Skin of body (tissue), 2 donors: ENCODE results near the gene ZNF420. TPM values are rescaled to one million over a fixed set of nuclear protein-coding genes. Genes with fewer than 3 reads are reported as not detected.

Experiments
- DNase-seq: peaks from one replicate; lab custom pipeline; 2025; lab: John Stamatoyannopoulos, UW
- total RNA-seq: library from RNA; depleted of rRNA; stranded (reverse); fragments of >200 nt; gene quantifications from one replicate; pipeline ENCODE4 v1.2.3, GENCODE V29; 2014

Gene ZNF420
- total RNA-seq, 1 donor from 2014 or later, result 13.4 TPM

DNA sequence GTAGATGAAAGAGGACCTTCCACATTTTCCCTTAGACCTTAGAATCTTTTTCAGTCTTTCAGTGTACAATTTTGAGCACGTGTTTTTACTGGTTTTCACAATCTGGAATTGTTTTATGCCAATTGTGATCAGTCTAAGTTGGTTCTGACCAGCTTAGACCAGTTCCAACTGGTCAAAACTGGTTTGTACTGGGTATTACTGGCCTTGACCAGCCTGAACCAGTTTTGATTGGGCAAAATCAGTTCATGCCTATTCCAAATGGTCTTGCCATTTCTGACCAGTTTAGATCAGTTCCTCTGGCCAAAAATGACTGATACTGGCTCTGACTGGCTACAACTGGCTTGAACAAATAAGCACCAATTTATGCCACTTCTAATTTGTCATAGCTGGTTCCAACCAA, 57.9 kb downstream of the ZNF420 start:
- DNase-seq, result no peak

DNA sequence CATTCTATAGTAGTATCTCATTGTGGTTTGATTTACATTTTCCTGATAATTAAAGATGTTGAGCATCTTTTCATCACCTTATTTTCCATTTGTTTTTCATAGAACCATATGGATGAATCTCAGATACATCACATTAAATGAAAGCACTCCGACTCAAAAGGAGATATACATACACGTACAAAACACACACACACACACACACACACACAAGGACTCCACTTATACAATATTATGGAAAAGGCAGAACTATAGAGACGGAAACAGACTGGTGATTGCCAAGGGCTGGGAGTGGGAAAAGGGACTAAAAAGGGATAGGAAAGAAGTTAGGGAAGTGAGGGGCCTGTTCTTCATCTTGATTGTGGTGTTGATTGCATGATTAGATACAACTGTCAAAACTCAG, 70.0 kb downstream of the ZNF420 start:
- DNase-seq, result no peak

- no peak for DNase-seq
Measured at GRCh38 chr19:37160153-37160552, 81.9 kb downstream of the ZNF420 start.

DNA sequence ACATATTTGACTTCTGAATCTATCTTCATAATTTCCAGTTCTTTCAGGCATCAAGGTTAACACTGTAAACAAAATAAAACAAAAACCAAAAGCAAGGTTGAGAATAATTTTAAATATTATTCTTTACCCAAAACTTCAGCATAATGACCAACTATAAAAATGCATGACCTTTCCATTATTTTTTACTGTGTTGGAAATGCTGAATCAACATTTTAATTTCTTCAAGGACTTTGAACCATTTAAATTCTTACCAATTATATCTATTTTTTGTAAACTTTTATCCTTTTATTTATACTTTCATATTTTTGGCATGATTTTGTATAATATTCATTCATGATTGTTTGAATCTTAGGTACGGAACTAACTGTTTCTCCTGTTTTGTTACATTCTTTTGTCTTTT, 87.4 kb downstream of the ZNF420 start:
- no peak for DNase-seq

GRCh38 chr19:37172368-37173366, 94.4 kb downstream of the ZNF420 start, which contains the start of gene ZNF585A:
Gene ZNF585A (minus strand): TSS chr19:37172695. CDS start chr19:37169910, 2,785 bp downstream.
- peak; percentile 97 for DNase-seq

Other genes with a start within 250 kb of the ZNF420 start
- gene ZNF790, start 240.0 kb upstream of the ZNF420 start, total RNA-seq, result 7.0 TPM
- gene ZNF345, start 227.6 kb upstream of the ZNF420 start, total RNA-seq, result 9.6 TPM
- 3.8 TPM for gene ZNF829, start 162.1 kb upstream of the ZNF420 start, total RNA-seq
- 18.9 TPM for gene ZNF568, start 162.1 kb upstream of the ZNF420 start, total RNA-seq
- 5.8 TPM for gene ZNF585A, start 94.3 kb downstream of the ZNF420 start, total RNA-seq
- 11.8 TPM for gene ZNF585B, start 132.1 kb downstream of the ZNF420 start, total RNA-seq
- 11.7 TPM for gene ZNF383, start 139.8 kb downstream of the ZNF420 start, total RNA-seq